NK-92 (cell line): Measurements from ENCODE around the gene DCXR.

Source experiments
- DNase-seq: peaks from one replicate; lab custom pipeline; 2025; ENCODE audit not compliant: unreplicated experiment; lab: John Stamatoyannopoulos, UW

DCXR gene

GRCh38 chr17:82037092-82037888 lies at the start of gene DCXR:
TSS of gene DCXR (minus strand) at chr17:82037697. CDS start at chr17:82037682, 15 bp downstream.
- DNase-seq, result peak; percentile 59

- DNase-seq, result no peak
These were observed 48.7 kb upstream of the DCXR start for GRCh38 chr17:82085931-82086764.

- no peak for DNase-seq
These were observed 47.7 kb upstream of the DCXR start for GRCh38 chr17:82085031-82085861.

GRCh38 chr17:82084373-82085030 lies 47.0 kb upstream of the DCXR start:
- no peak for DNase-seq

GRCh38 chr17:82083533-82084359 lies 46.2 kb upstream of the DCXR start:
- no peak for DNase-seq

DNA sequence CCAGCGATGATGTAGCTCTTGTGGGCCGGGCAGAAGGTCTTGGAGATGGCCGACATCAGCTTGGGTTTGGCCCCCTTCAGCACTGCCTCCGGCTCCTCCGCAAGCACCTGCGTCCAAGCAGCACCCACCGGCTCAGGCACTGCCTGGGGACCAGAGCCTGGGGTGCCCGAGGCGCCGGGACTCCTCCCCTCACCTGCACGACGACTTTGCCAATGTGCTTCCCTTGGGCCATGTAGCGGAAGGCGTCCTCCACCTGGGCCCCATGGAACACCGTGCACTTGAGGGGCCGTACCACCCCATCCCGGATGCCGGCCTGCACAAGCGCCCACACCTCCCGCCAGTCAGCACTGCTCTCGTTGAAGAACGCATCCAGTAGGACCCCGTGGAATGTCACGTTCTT lies 45.5 kb upstream of the DCXR start:
- no peak for DNase-seq

DNA sequence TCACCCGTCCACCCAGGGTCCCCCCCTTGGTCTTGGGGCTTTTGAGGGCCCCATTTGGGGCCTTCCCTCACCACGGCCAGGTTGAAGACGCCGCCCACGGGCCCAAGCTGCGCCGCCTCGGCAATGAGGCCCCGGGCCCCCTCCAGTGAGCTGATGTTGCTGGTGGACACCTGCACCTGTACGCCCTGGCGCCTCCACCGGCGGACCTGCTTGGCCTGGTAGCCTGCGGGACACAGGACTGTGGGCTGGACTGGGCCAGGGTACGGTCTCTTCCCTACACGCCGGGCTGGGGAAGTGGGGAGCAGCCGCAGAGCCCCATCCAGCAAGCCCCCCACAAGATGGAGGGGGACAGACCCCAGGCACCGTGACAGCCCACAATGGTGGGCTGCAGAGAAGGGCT lies 45.0 kb upstream of the DCXR start:
- no peak for DNase-seq

- no peak for DNase-seq
These were observed 44.5 kb upstream of the DCXR start for GRCh38 chr17:82081966-82082365.

DNA sequence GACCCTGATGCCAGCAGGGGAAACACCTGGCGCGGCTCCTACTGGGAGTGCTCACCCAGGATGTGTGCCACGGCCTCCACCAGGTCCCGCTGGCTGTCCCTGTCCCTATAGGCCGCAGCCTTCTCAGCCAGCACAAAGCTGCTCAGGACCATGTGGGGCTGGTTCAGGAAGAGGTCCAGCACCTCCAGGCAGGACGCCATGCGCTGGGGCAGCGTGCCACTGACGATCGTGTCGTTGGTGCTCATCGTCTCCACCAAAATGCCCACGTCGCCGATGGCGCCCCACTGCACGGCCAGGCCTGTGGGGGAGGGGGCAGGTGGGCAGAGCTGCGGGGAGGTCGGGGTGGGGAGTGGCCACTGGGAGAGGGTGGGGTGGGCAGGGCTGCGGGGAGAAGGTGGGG lies 44.0 kb upstream of the DCXR start:
- DNase-seq, result no peak

GRCh38 chr17:82080789-82081464 lies 43.4 kb upstream of the DCXR start:
- DNase-seq, result no peak

GRCh38 chr17:82080048-82080788 lies 42.7 kb upstream of the DCXR start:
- DNase-seq, result no peak

DNA sequence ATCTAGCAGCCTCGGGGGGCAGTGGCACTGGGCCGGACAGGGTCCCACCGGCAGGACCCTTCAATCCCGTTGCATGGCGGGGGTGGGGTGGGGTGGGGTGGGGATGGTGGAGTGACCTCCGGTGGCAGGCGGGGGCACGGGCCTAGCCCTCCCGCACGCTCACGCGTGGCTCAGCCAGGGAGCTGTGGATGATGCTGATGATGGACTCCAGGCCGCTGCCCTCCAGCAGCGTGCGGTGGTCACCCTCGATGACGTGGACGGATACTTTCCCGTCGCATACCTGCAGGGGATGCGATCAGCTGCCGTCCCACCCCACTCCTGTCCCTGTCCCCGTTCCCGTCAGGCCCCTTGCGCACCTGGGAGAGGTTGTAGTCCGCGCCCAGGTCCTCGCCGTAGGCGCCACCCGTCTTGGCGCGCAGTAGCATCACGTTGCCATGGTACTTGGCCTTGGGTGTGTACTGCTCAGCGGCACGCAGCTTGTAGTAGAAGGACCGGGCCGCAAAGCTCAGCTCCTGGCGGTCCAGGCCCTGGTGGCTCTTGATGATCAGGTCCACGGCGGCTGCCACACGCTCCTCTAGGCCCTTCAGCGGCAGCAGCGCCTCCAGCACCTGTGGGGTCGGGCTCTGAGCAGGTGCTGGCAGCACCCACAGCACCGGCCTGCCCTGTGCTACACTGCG lies 41.6 kb upstream of the DCXR start:
- DNase-seq, result no peak

- DNase-seq, result no peak
These were observed 40.9 kb upstream of the DCXR start for GRCh38 chr17:82078433-82078832.

DNA sequence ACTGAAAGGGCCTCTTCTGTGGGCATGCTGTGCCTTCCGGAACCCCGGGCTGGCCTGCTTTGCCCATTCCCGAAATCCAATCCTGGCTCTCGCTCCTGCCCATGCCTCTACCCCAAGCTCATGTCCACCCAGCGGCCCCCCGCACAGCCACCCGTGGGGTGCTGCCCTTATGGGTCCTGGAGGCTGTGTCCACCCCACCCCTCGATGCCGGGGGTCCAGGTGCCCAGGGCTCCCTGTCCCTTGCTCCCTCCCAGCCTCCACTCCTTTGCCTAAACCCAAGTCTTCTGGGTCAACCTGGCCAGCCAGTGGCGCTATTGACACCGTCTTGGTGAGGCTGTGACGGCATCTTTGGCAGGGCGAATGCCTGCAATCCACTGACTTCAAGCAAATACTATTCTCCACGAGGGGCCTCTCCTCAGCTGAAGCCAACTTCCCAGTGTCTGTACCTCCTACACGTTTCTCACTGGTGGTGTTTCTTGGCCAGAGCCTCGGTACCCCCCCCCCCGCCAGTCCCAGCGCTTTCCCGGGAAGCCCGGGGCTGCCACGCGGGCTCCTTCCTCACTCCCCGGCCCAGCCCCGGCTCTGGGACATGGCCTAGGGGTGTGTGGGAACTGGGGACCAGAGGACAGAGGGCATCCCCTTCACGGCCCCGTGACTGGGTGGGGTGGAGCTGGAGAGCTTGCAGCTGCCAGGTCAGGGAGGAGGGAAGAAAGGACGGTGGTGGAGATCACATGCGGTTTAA lies 40.3 kb upstream of the DCXR start:
- no peak for DNase-seq

DNA sequence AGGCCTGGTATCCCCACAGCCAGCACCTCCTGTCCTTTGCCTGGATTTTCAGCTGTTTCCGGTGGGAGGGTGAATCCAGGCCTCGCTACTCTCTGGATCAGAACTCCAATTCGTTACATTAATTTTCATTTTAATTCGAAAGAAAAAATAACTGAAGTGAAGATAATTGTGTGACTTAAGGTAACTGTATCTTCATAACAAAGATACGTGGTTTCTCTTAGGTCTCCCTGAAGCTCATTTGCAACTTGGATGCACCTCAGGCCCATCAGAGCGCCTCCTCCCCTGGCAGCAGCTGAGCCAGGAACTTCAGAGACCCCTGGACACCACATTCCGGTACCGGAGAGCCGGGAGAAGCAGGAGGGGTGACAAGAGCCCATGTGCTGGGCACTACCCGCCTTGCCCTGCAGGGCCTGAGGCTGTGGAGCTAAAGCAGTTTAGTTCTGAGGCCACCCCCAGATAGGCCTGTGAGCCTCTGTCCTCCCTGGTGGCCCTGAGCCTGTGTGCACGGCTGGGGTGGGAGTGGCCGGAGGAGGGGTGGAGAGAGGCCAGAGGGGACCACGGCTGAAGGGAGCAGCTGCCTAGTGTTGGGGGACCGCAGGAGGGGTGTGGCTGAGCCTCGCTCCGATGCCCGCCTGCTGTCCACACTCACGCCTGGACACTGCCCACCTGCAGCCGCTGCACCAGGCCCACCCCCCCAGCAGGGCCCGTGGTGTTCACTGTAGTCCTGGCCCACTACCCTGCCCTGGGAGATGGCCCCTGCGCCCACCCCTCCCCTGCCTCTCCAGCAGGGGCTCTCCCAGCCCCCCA lies 39.5 kb upstream of the DCXR start:
- DNase-seq, result no peak

GRCh38 chr17:82076018-82076784 lies 38.7 kb upstream of the DCXR start:
- no peak for DNase-seq
